NCI-H510A treated with DMSO at 0.1 percent for 48 hours (cell line): ENCODE data around the gene SWSAP1.
"Not testable (repeated sequence)": the region's sequence is repeated elsewhere in the genome, so short reads cannot be mapped to it uniquely, and the experiment has no call there.

Experiments
- DNase-seq: peaks from one replicate; lab custom pipeline; 2025; lab: John Stamatoyannopoulos, UW

Gene SWSAP1

GRCh38 chr19:11379269-11379845, 4.9 kb downstream of the SWSAP1 start:
- not testable (repeated sequence) for DNase-seq

GRCh38 chr19:11379857-11380350, 5.4 kb downstream of the SWSAP1 start:
- DNase-seq, result no peak

- DNase-seq, result no peak
Measured at GRCh38 chr19:11380653-11381537, 6.4 kb downstream of the SWSAP1 start.

GRCh38 chr19:11382898-11383705, 8.6 kb downstream of the SWSAP1 start:
- peak; percentile 65 for DNase-seq

- no peak for DNase-seq
Measured at GRCh38 chr19:11383706-11384048, 9.2 kb downstream of the SWSAP1 start.

- peak; percentile 9 for DNase-seq
Measured at GRCh38 chr19:11384778-11385129, 10.3 kb downstream of the SWSAP1 start.

- peak; percentile 38 for DNase-seq
Measured at GRCh38 chr19:11387162-11388034, 12.9 kb downstream of the SWSAP1 start.

GRCh38 chr19:11390359-11390758, 15.9 kb downstream of the SWSAP1 start:
- DNase-seq, result no peak

GRCh38 chr19:11390933-11391680, 16.6 kb downstream of the SWSAP1 start:
- DNase-seq, result no peak

- no peak for DNase-seq
Measured at GRCh38 chr19:11397089-11397610, 22.7 kb downstream of the SWSAP1 start.

GRCh38 chr19:11399667-11400066, 25.2 kb downstream of the SWSAP1 start:
- no peak for DNase-seq

GRCh38 chr19:11400798-11401197, 26.3 kb downstream of the SWSAP1 start:
- DNase-seq, result no peak

GRCh38 chr19:11401808-11402543, 27.5 kb downstream of the SWSAP1 start:
- DNase-seq, result no peak

GRCh38 chr19:11404588-11405222, 30.2 kb downstream of the SWSAP1 start:
- no peak for DNase-seq

- DNase-seq, result no peak
Measured at GRCh38 chr19:11405846-11406643, 31.6 kb downstream of the SWSAP1 start.

GRCh38 chr19:11406703-11407236, 32.3 kb downstream of the SWSAP1 start:
- not testable (repeated sequence) for DNase-seq

GRCh38 chr19:11408591-11408990, 34.1 kb downstream of the SWSAP1 start:
- DNase-seq, result no peak

GRCh38 chr19:11410682-11411081, 36.2 kb downstream of the SWSAP1 start:
- no peak for DNase-seq
